ENCODE results near the gene CSNK2A2.

DNA sequence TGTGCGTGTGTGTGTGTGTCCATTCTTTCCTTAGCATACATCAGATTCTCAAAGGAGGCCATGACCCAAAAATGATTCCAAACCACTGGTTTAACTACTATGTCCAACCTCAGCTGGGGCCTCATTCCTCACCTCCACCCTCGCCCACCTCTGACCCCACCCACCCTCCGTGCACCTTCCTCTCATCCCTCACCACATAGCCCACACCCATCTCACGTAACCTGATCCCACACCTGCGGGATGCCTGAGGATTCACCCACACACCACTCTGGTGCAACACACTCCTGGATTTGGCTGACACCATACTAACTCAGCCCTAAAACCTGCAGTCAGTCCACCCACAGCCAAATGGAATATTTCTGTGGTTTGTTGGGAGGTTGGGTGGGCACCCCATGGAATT, 3.3 kb upstream of the CSNK2A2 start:
- no peak for TF ChIP-seq POLR2A (IDR thresholded peaks at IDR 0.05; ENCODE audit: low read length)
- no peak for TF ChIP-seq GATA1 (IDR thresholded peaks at IDR 0.05; ENCODE audit: low read depth, low read length)
